NB4 (cell line): ENCODE data around the gene RBM26.

Experiments used
- CTCF ChIP-seq: IDR thresholded peaks from one replicate; pipeline ENCODE4 v1.5.1; 2012; ENCODE audit warnings: low read depth, low read length
- MAX ChIP-seq: IDR thresholded peaks from 2 replicates; pipeline ENCODE4 v1.6.1; 2011; ENCODE audit warnings: low read depth, low read length
- POLR2A ChIP-seq: IDR thresholded peaks from 2 replicates; pipeline ENCODE4 v1.6.1; 2011; ENCODE audit warnings: mild to moderate bottlenecking; ENCODE audit not compliant: insufficient read length; ENCODE audit errors: extremely low read depth

- TF ChIP-seq MAX (no peak), CTCF (no peak), POLR2A (no peak)
Observed at GRCh38 chr13:79423340-79423739, 17.3 kb upstream of the RBM26 start.
